ENCODE measurements around the gene EIF2AK2. TPM values are rescaled to one million over a fixed set of nuclear protein-coding genes. Genes with fewer than 3 reads are reported as not detected.
A peak's percentile ranks its signal among the peaks of the same experiment; 100 is the strongest.

EIF2AK2 gene
- polyA plus RNA-seq, 2 of the 4 experiments (the other 2 are of a cell fraction) = 29.8 to 47.2 TPM

- Histone ChIP-seq H3K4me1 (no peaks in the 10 kb centered on the region), H3K4me2 (no peak overlapping the region), H3K9me3 (no peaks in the 10 kb centered on the region), H3K27ac (no peak overlapping the region), H3K4me3 (no peak overlapping the region)
- TF ChIP-seq, protein P1, sequence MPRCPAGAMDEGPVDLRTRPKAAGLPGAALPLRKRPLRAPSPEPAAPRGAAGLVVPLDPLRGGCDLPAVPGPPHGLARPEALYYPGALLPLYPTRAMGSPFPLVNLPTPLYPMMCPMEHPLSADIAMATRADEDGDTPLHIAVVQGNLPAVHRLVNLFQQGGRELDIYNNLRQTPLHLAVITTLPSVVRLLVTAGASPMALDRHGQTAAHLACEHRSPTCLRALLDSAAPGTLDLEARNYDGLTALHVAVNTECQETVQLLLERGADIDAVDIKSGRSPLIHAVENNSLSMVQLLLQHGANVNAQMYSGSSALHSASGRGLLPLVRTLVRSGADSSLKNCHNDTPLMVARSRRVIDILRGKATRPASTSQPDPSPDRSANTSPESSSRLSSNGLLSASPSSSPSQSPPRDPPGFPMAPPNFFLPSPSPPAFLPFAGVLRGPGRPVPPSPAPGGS (IDR thresholded peaks at IDR 0.05) = no peak
- peak; percentile 55 for TF ChIP-seq MAFK (IDR thresholded peaks at IDR 0.05; ENCODE audit: partially characterized antibody)
- TF ChIP-seq CBX8 (IDR thresholded peaks at IDR 0.05) = no peak
- TF ChIP-seq KDM1A (IDR thresholded peaks at IDR 0.05; ENCODE audit: low read depth) = no peak
- 87% methylated on average over 4 of the region's 4 CpGs for WGBS (ENCODE audit: missing lambda C conversion rate)
- FAIRE-seq (no peak), ATAC-seq (no peak), DNase-seq (ENCODE audit: low read depth in 1 of 2, low spot score in 1 of 2) (no peak)
- POLR2A ChIA-PET = no interaction called here
- CTCF ChIA-PET = no interaction called here
Observed at GRCh38 chr2:37110306-37111212, 46.2 kb downstream of the EIF2AK2 start.

- DNase-seq (ENCODE audit: low read depth in 1 of 2, low spot score in 1 of 2) (no peak), FAIRE-seq (no peak), ATAC-seq (no peak)
- Histone ChIP-seq H3K9me3 (no peaks in the 10 kb centered on the region), H3K4me2 (no peak overlapping the region), H3K4me1 (peaks cover 1% of the 10 kb centered on the region; the same call in 1 of the 3 replicates), H3K4me3 (no peak overlapping the region), H3K27ac (no peak overlapping the region)
- POLR2A ChIA-PET = no interaction called here
- CTCF ChIA-PET = no interaction called here
- peak; percentile 63 for TF ChIP-seq MAFK (IDR thresholded peaks at IDR 0.05; ENCODE audit: partially characterized antibody)
- no peak for TF ChIP-seq TP53 (CRISPR knock-in tag; IDR thresholded peaks at IDR 0.05)
- 85% methylated on average over 4 of the region's 4 CpGs for WGBS (ENCODE audit: missing lambda C conversion rate)
Observed at GRCh38 chr2:37109523-37109922, 47.3 kb downstream of the EIF2AK2 start.

- H3K27ac ChIP-seq = no peak overlapping the region
- 92% methylated on average over 5 of the region's 5 CpGs for WGBS (ENCODE audit: missing lambda C conversion rate)
- H3K4me3 ChIP-seq = no peak overlapping the region
- ChIA-PET POLR2A (no interaction called here), CTCF (interaction anchor here (0.6 to 0.7 kb wide), 2 partner anchors 27 to 29 kb away, joined by 3 read pairs; no protein-coding TSS in a partner anchor)
- peaks cover 14% of the 10 kb centered on the region for H3K4me1 ChIP-seq
- H3K9me3 ChIP-seq = no peaks in the 10 kb centered on the region
- H3K4me2 ChIP-seq = no peak overlapping the region
- FAIRE-seq (no peak), ATAC-seq (no peak), DNase-seq (ENCODE audit: low read depth in 1 of 2, low spot score in 1 of 2) (no peak)
- no peak for TF ChIP-seq GATA3 (IDR thresholded peaks at IDR 0.05; ENCODE audit: borderline replicate concordance)
- TF ChIP-seq ZC3H11A (IDR thresholded peaks at IDR 0.05) = no peak
- no peak for TF ChIP-seq HEYL (CRISPR knock-in tag; IDR thresholded peaks at IDR 0.05)
- no peak for TF ChIP-seq ELK1 (IDR thresholded peaks at IDR 0.05; ENCODE audit: low read depth, low read length)
- TF ChIP-seq RAD21 (conservative IDR thresholded peaks at IDR 0.05 in 1 of 2, IDR thresholded peaks at IDR 0.05 in 1 of 2) = no peak
- no peak for TF ChIP-seq ZFP36 (IDR thresholded peaks at IDR 0.05; ENCODE audit: borderline replicate concordance, partially characterized antibody)
- no peak for TF ChIP-seq KDM5A (IDR thresholded peaks at IDR 0.05)
- TF ChIP-seq E2F6 (IDR thresholded peaks at IDR 0.05; ENCODE audit: borderline replicate concordance, low read depth) = no peak
- no peak for TF ChIP-seq HOXB13 (CRISPR knock-in tag; IDR thresholded peaks at IDR 0.05; ENCODE audit: low read depth)
Observed at GRCh38 chr2:37105150-37105549, 51.6 kb downstream of the EIF2AK2 start.

DNA sequence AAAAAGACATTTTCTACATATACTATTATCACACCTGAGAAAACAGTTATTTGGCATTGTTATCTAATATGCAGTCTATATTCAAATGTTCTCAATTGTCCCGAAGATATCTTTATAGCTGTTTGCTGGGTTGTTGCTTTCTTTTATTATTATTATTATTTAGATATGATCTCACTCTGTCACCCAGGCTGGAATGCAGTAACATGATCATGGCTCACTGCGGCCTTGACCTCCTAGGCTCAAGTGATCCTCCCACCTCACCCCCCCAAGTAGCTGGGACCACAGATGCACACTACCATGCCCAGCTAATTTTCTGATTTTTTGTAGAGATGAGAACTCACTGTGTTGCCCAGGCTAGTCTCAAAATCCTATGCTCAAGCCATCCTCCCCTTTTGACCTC is 52.6 kb downstream of the EIF2AK2 start:
- Histone ChIP-seq H3K4me2 (peak overlapping the region; percentile 50), H3K4me3 (no peak overlapping the region), H3K9me3 (no peaks in the 10 kb centered on the region), H3K4me1 (peaks cover 14% of the 10 kb centered on the region), H3K27ac (no peak overlapping the region)
- POLR2A ChIA-PET = no interaction called here
- DNase-seq (ENCODE audit: low read depth in 1 of 2, low spot score in 1 of 2) = no peak
- no peak; a peak in 1 of 6 replicates for ATAC-seq
- 82% methylated on average over 2 of the region's 2 CpGs for WGBS (ENCODE audit: missing lambda C conversion rate)
- CTCF ChIA-PET = no interaction called here
- TF ChIP-seq RAD21 (conservative IDR thresholded peaks at IDR 0.05 in 1 of 2, IDR thresholded peaks at IDR 0.05 in 1 of 2) = no peak
- TF ChIP-seq HOXA7 (CRISPR knock-in tag; IDR thresholded peaks at IDR 0.05) = no peak
- no peak for TF ChIP-seq HDAC2 (IDR thresholded peaks at IDR 0.05)
- no peak for TF ChIP-seq POLR2A (IDR thresholded peaks at IDR 0.05; ENCODE audit: low read length)
- no peak for TF ChIP-seq ZC3H11A (IDR thresholded peaks at IDR 0.05)
- no peak for TF ChIP-seq KDM1A (IDR thresholded peaks at IDR 0.05; ENCODE audit: low read depth)
- no peak for TF ChIP-seq RCOR1 (IDR thresholded peaks at IDR 0.05; ENCODE audit: low read depth, low read length)
- no peak for TF ChIP-seq CBX8 (IDR thresholded peaks at IDR 0.05)
- FAIRE-seq = no peak
